Measurements from ENCODE around the gene TMEM132A. TPM values are rescaled to one million over a fixed set of nuclear protein-coding genes. Genes with fewer than 3 reads are reported as not detected.

Gene TMEM132A
- total and polyA plus RNA-seq, 8 donors: 3.1 to 36.7 (median 4.8) TPM

- no peaks in the 10 kb centered on the region for H3K36me3 ChIP-seq
- no peaks in the 10 kb centered on the region for H3K27me3 ChIP-seq
- 77 to 80% methylated on average over 12 of the region's 12 CpGs for WGBS, 2 donors
- intact Hi-C loops (cut with DNase I): no loop called here
- TF ChIP-seq, protein P1, sequence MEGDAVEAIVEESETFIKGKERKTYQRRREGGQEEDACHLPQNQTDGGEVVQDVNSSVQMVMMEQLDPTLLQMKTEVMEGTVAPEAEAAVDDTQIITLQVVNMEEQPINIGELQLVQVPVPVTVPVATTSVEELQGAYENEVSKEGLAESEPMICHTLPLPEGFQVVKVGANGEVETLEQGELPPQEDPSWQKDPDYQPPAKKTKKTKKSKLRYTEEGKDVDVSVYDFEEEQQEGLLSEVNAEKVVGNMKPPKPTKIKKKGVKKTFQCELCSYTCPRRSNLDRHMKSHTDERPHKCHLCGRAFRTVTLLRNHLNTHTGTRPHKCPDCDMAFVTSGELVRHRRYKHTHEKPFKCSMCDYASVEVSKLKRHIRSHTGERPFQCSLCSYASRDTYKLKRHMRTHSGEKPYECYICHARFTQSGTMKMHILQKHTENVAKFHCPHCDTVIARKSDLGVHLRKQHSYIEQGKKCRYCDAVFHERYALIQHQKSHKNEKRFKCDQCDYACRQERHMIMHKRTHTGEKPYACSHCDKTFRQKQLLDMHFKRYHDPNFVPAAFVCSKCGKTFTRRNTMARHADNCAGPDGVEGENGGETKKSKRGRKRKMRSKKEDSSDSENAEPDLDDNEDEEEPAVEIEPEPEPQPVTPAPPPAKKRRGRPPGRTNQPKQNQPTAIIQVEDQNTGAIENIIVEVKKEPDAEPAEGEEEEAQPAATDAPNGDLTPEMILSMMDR (IDR thresholded peaks at IDR 0.05): no peak
- ATAC-seq (no peak), FAIRE-seq (no peak), DNase-seq (no peak)
- H3K27ac ChIP-seq: no peak overlapping the region
- H3K9me3 ChIP-seq: no peaks in the 10 kb centered on the region
- no peak overlapping the region for H3K4me3 ChIP-seq
- H3K4me1 ChIP-seq: peaks cover 0 to 3% (median 3%) of the 10 kb centered on the region in 3 donors
Measured at GRCh38 chr11:60937144-60937527, 12.9 kb downstream of the TMEM132A start.

DNA sequence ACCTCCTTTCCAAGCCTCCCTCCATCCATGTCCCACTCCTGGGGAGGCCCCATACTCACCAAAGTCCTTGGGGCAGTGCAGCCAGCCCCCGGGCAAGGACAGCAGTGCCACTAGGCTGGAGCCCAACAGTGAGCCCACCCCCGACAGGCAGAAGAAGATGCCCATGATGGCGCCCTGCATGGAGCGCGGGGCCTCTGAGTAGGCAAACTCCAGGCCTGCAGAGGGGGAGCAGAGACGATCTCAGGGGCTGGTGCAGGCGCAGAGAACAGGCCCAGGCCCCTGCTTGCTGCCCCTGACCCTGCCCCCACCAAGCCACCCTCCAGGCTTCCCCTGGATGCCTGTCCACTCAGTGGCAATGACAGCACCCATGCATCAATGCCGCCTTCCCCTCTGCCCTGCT, 13.6 kb downstream of the TMEM132A start:
- WGBS, 2 donors: 91 to 97% methylated on average over 8 of the region's 8 CpGs
- no peaks in the 10 kb centered on the region for H3K27me3 ChIP-seq
- FAIRE-seq (no peak), ATAC-seq (no peak), DNase-seq (peak in 1 of 6 donors; percentile 50)
- no peaks in the 10 kb centered on the region for H3K9me3 ChIP-seq
- no peaks in the 10 kb centered on the region for H3K36me3 ChIP-seq
- peaks cover 0 to 3% (median 3%) of the 10 kb centered on the region in 3 donors for H3K4me1 ChIP-seq
- no peak overlapping the region for H3K27ac ChIP-seq
- H3K4me3 ChIP-seq: no peak overlapping the region
- intact Hi-C loops (cut with DNase I): no loop called here
- TF ChIP-seq, protein P1 (IDR thresholded peaks at IDR 0.05): no peak

- H3K9me3 ChIP-seq: no peaks in the 10 kb centered on the region
- H3K27ac ChIP-seq: no peak overlapping the region
- H3K4me3 ChIP-seq: no peak overlapping the region
- ATAC-seq (no peak), FAIRE-seq (no peak), DNase-seq (no peak)
- TF ChIP-seq, protein P1 (IDR thresholded peaks at IDR 0.05): no peak
- peaks cover 0 to 3% (median 3%) of the 10 kb centered on the region in 3 donors for H3K4me1 ChIP-seq
- intact Hi-C loops (cut with DNase I): no loop called here
- H3K36me3 ChIP-seq: no peaks in the 10 kb centered on the region
- WGBS, 2 donors: 83 to 87% methylated on average over 9 of the region's 9 CpGs
- H3K27me3 ChIP-seq: no peaks in the 10 kb centered on the region
Measured at GRCh38 chr11:60938500-60938899, 14.2 kb downstream of the TMEM132A start.

DNA sequence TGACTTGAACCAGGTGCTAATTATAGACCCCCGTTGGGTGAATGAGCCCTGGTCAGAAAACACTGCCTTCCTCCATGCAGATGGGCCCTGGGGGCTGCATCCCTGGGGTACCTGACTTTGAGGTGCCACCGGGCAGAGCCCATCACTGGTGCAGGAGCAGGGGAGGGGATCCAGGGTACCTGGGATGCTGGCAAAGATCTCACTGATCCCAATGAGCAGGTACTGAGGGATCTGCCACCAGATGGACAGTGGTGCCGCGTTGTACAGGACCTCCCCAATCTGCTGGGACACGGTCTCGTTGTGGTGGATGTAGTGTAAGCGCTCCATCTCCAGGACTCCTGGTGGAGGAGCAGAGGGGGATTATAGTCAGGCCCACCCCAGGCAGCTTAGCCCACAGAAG, 15.0 kb downstream of the TMEM132A start:
- H3K4me1 ChIP-seq: peaks cover 0 to 3% (median 3%) of the 10 kb centered on the region in 3 donors
- intact Hi-C loops (cut with DNase I): no loop called here
- DNase-seq (no peak), ATAC-seq (no peak), FAIRE-seq (no peak)
- H3K27me3 ChIP-seq: no peaks in the 10 kb centered on the region
- TF ChIP-seq, protein P1 (IDR thresholded peaks at IDR 0.05): no peak
- no peak overlapping the region for H3K27ac ChIP-seq
- H3K9me3 ChIP-seq: no peaks in the 10 kb centered on the region
- WGBS, 2 donors: 92 to 99% methylated on average over 7 of the region's 7 CpGs
- H3K36me3 ChIP-seq: no peaks in the 10 kb centered on the region
- no peak overlapping the region for H3K4me3 ChIP-seq

DNA sequence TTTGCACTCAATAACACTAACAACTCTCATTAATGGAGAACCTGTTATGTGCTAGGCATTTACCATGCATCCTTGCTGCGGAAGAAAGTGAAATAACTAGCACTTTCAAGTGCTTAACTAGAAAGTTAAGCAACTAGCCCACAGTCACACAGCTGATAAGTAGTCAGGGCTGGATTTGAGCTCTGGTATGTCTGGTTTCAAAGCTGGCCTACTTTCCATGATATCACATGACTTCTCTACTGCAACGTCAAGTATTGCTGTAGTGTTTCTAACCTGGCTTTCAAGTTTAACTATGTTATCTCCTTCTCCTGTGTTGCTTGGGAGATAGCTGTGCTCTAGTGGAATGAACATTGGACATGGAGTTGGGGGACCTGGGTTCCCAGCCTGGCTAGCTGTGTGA, 15.6 kb downstream of the TMEM132A start:
- no peaks in the 10 kb centered on the region for H3K9me3 ChIP-seq
- H3K4me1 ChIP-seq: peaks cover 0 to 3% (median 3%) of the 10 kb centered on the region in 3 donors
- H3K36me3 ChIP-seq: no peaks in the 10 kb centered on the region
- peak; percentile 40 to 59 (median 41) for ATAC-seq
- no peak for DNase-seq
- no peak overlapping the region for H3K27ac ChIP-seq
- no peak overlapping the region for H3K4me3 ChIP-seq
- no peak for FAIRE-seq
- 46 to 51% methylated on average over 2 of the region's 2 CpGs for WGBS, 2 donors
- intact Hi-C loops (cut with DNase I): no loop called here
- TF ChIP-seq, protein P1 (IDR thresholded peaks at IDR 0.05): no peak
- no peaks in the 10 kb centered on the region for H3K27me3 ChIP-seq

Measured in pancreas (tissue), 10 donors.